MM.1S (cell line): Measurements from ENCODE around the gene IQSEC1.

Experiments
- DNase-seq: peaks from one replicate; pipeline ENCODE4 v3.0.0-alpha.2; 2015
- H2AFZ ChIP-seq: fragments of 300-600 bp; sonication (generic); 2 replicates; pipeline ENCODE4 v1.6.0; 2016; ENCODE audit warnings: antibody characterized with exemption, low read length
- H3F3A ChIP-seq: fragments of 300-600 bp; sonication (generic); 2 replicates; pipeline ENCODE4 v1.6.1; 2016; ENCODE audit warnings: mild to moderate bottlenecking, antibody characterized with exemption, low read length, moderate library complexity, mixed read lengths; ENCODE audit not compliant: insufficient read depth
- H3K27ac ChIP-seq: fragments of 300-600 bp; sonication (generic); 2 replicates; pipeline ENCODE4 v1.5.1; 2016; ENCODE audit warnings: mild to moderate bottlenecking, low read length
- H3K27me3 ChIP-seq: fragments of 300-600 bp; sonication (generic); replicated peaks from 2 replicates; pipeline ENCODE4 v1.6.0; 2016; ENCODE audit warnings: low read length; ENCODE audit not compliant: insufficient read depth
- H3K36me3 ChIP-seq: fragments of 300-600 bp; sonication (generic); replicated peaks from 2 replicates; pipeline ENCODE4 v1.6.1; 2016; ENCODE audit warnings: mild to moderate bottlenecking, low read length, mixed read lengths; ENCODE audit not compliant: insufficient read depth
- H3K4me1 ChIP-seq: fragments of 300-600 bp; sonication (generic); 2 replicates; pipeline ENCODE4 v1.6.1; 2016; ENCODE audit warnings: low read length, mixed read lengths
- H3K4me2 ChIP-seq: fragments of 300-600 bp; sonication (generic); 2 replicates; pipeline ENCODE4 v1.6.0; 2016; ENCODE audit warnings: low read depth, low read length
- H3K4me3 ChIP-seq: fragments of 300-600 bp; sonication (generic); 2 replicates; pipeline ENCODE4 v1.5.1; 2016; ENCODE audit warnings: low read length, mixed read lengths
- H3K79me2 ChIP-seq: fragments of 300-600 bp; sonication (generic); 2 replicates; pipeline ENCODE4 v1.6.1; 2016; ENCODE audit warnings: mixed run types, low read length, mixed read lengths
- H3K9ac ChIP-seq: fragments of 300-600 bp; sonication (generic); 2 replicates; pipeline ENCODE4 v1.6.1; 2016; ENCODE audit warnings: low read length, mixed read lengths
- H3K9me2 ChIP-seq: fragments of 300-600 bp; sonication (generic); replicated peaks from 2 replicates; pipeline ENCODE4 v1.6.1; 2016; ENCODE audit warnings: mild to moderate bottlenecking, low read length, mixed read lengths; ENCODE audit not compliant: insufficient read depth
- H3K9me3 ChIP-seq: fragments of 300-600 bp; sonication (generic); replicated peaks from 2 replicates; pipeline ENCODE4 v1.6.1; 2016; ENCODE audit warnings: mild to moderate bottlenecking, low read length, mixed read lengths; ENCODE audit not compliant: insufficient read depth
- H4K20me1 ChIP-seq: fragments of 300-600 bp; sonication (generic); 2 replicates; pipeline ENCODE4 v1.6.1; 2016; ENCODE audit warnings: mild to moderate bottlenecking, low read length, moderate library complexity, mixed read lengths; ENCODE audit not compliant: insufficient read depth
- CTCF ChIP-seq: fragments of 300-600 bp; sonication (generic); IDR thresholded peaks from 2 replicates; pipeline ENCODE4 v1.5.1; 2016; ENCODE audit warnings: antibody characterized with exemption, low read length, mixed read lengths
- EZH2 ChIP-seq: fragments of 300-600 bp; sonication (generic); optimal IDR thresholded peaks from 2 replicates; pipeline ENCODE3; 2017; ENCODE audit warnings: low read depth, mild to moderate bottlenecking, antibody characterized with exemption, low read length, mixed read lengths
- EZH2phosphoT487 ChIP-seq: fragments of 300-600 bp; sonication (generic); IDR thresholded peaks from 2 replicates; pipeline ENCODE4 v1.6.1; 2018; ENCODE audit warnings: antibody characterized with exemption, low read length

The IQSEC1 gene

GRCh38 chr3:12935023-12935860 lies 138.0 kb downstream of the IQSEC1 start:
- no peaks in the 10 kb centered on the region for H3F3A ChIP-seq
- H3K9me3 ChIP-seq, result no peaks in the 10 kb centered on the region
- H3K4me3 ChIP-seq, result no peak overlapping the region
- no peaks in the 10 kb centered on the region for H3K36me3 ChIP-seq
- H2AFZ ChIP-seq, result no peak overlapping the region
- TF ChIP-seq EZH2, result no peak
- TF ChIP-seq EZH2phosphoT487, result no peak
- TF ChIP-seq CTCF, result no peak
- H3K9ac ChIP-seq, result no peak overlapping the region
- H3K27ac ChIP-seq, result no peak overlapping the region
- peaks cover 8% of the 10 kb centered on the region; the same call in 1 of the 2 replicates for H4K20me1 ChIP-seq
- H3K4me1 ChIP-seq, result no peaks in the 10 kb centered on the region
- DNase-seq, result no peak
- no peaks in the 10 kb centered on the region for H3K9me2 ChIP-seq
- H3K27me3 ChIP-seq, result no peaks in the 10 kb centered on the region
- no peak overlapping the region for H3K4me2 ChIP-seq
- H3K79me2 ChIP-seq, result peaks cover 66% of the 10 kb centered on the region

GRCh38 chr3:12934431-12934830 lies 138.8 kb downstream of the IQSEC1 start:
- H3K4me1 ChIP-seq, result no peaks in the 10 kb centered on the region
- H3K27ac ChIP-seq, result no peak overlapping the region
- H3K4me3 ChIP-seq, result no peak overlapping the region
- H4K20me1 ChIP-seq, result peaks cover 8% of the 10 kb centered on the region; the same call in 1 of the 2 replicates
- H3K79me2 ChIP-seq, result peaks cover 66% of the 10 kb centered on the region
- H3K4me2 ChIP-seq, result no peak overlapping the region
- no peaks in the 10 kb centered on the region for H3K9me3 ChIP-seq
- DNase-seq, result no peak
- no peak overlapping the region for H2AFZ ChIP-seq
- H3F3A ChIP-seq, result no peaks in the 10 kb centered on the region
- H3K36me3 ChIP-seq, result no peaks in the 10 kb centered on the region
- no peaks in the 10 kb centered on the region for H3K27me3 ChIP-seq
- TF ChIP-seq CTCF (no peak), EZH2phosphoT487 (no peak), EZH2 (no peak)
- no peaks in the 10 kb centered on the region for H3K9me2 ChIP-seq
- no peak overlapping the region for H3K9ac ChIP-seq

- H3K9me2 ChIP-seq, result no peaks in the 10 kb centered on the region
- no peak for DNase-seq
- H3K79me2 ChIP-seq, result peaks cover 70% of the 10 kb centered on the region
- no peak overlapping the region for H3K9ac ChIP-seq
- H3K27me3 ChIP-seq, result no peaks in the 10 kb centered on the region
- no peaks in the 10 kb centered on the region for H3K4me1 ChIP-seq
- H3K4me2 ChIP-seq, result no peak overlapping the region
- no peaks in the 10 kb centered on the region for H3F3A ChIP-seq
- H3K27ac ChIP-seq, result no peak overlapping the region
- peaks cover 8% of the 10 kb centered on the region; the same call in 1 of the 2 replicates for H4K20me1 ChIP-seq
- no peaks in the 10 kb centered on the region for H3K36me3 ChIP-seq
- TF ChIP-seq EZH2, result no peak
- no peak for TF ChIP-seq CTCF
- no peak for TF ChIP-seq EZH2phosphoT487
- H2AFZ ChIP-seq, result no peak overlapping the region
- H3K9me3 ChIP-seq, result no peaks in the 10 kb centered on the region
- no peak overlapping the region for H3K4me3 ChIP-seq
These were observed 139.3 kb downstream of the IQSEC1 start for GRCh38 chr3:12933901-12934300.
